ENCODE results near the gene FZD10. TPM values are rescaled to one million over a fixed set of nuclear protein-coding genes. Genes with fewer than 3 reads are reported as not detected.

The FZD10 gene
- total RNA-seq = not detected in 2 replicates

- TF ChIP-seq CTCF (IDR thresholded peaks at IDR 0.05) = no peak
- no peaks in the 10 kb centered on the region for H3K36me3 Mint-ChIP-seq (ENCODE audit: low read depth)
- ChIA-PET CTCF (no interaction called here), POLR2A (no interaction called here)
- no peak within 1 kb of the TSS for H3K4me3 Mint-ChIP-seq
- DNase-seq (no peak), ATAC-seq (ENCODE audit: low read depth) (no peak)
- H3K27me3 Mint-ChIP-seq = peaks cover 28% of the 10 kb centered on the region
- no peaks in the 10 kb centered on the region for H3K9me3 Mint-ChIP-seq
- intact Hi-C loops (cut with micrococcal nuclease) = no loop called here
- H3K4me1 Mint-ChIP-seq = peaks cover 2% of the 10 kb centered on the region
- H3K27ac Mint-ChIP-seq = no peak within 1 kb of the TSS
These were observed at the start of gene FZD10 for GRCh38 chr12:130162267-130162666. FZD10 (plus strand) TSS chr12:130162464; CDS start chr12:130162943, 479 bp downstream.

GRCh38 chr12:130114952-130115351 lies 47.3 kb upstream of the FZD10 start:
- Mint-ChIP-seq H3K36me3 (ENCODE audit: low read depth) (no peaks in the 10 kb centered on the region), H3K27me3 (no peaks in the 10 kb centered on the region), H3K27ac (no peak overlapping the region), H3K4me3 (no peak overlapping the region), H3K9me3 (no peaks in the 10 kb centered on the region), H3K4me1 (no peaks in the 10 kb centered on the region)
- no peak for DNase-seq
- CTCF ChIA-PET = no interaction called here
- POLR2A ChIA-PET = no interaction called here
- TF ChIP-seq CTCF (IDR thresholded peaks at IDR 0.05) = no peak
- no peak for ATAC-seq (ENCODE audit: low read depth)
- intact Hi-C loops (cut with micrococcal nuclease) = no loop called here

GRCh38 chr12:130115646-130116045 lies 46.6 kb upstream of the FZD10 start:
- no peak overlapping the region for H3K4me3 Mint-ChIP-seq
- no peaks in the 10 kb centered on the region for H3K9me3 Mint-ChIP-seq
- DNase-seq (no peak), ATAC-seq (ENCODE audit: low read depth) (no peak)
- ChIA-PET CTCF (no interaction called here), POLR2A (no interaction called here)
- no peaks in the 10 kb centered on the region for H3K4me1 Mint-ChIP-seq
- no peak overlapping the region for H3K27ac Mint-ChIP-seq
- no peaks in the 10 kb centered on the region for H3K36me3 Mint-ChIP-seq (ENCODE audit: low read depth)
- intact Hi-C loops (cut with micrococcal nuclease) = no loop called here
- TF ChIP-seq CTCF (IDR thresholded peaks at IDR 0.05) = no peak
- H3K27me3 Mint-ChIP-seq = no peaks in the 10 kb centered on the region

GRCh38 chr12:130116791-130117190 lies 45.5 kb upstream of the FZD10 start:
- Mint-ChIP-seq H3K27me3 (no peaks in the 10 kb centered on the region), H3K4me3 (no peak overlapping the region), H3K27ac (no peak overlapping the region), H3K9me3 (no peaks in the 10 kb centered on the region), H3K36me3 (ENCODE audit: low read depth) (no peaks in the 10 kb centered on the region), H3K4me1 (no peaks in the 10 kb centered on the region)
- DNase-seq = no peak
- no peak for TF ChIP-seq CTCF (IDR thresholded peaks at IDR 0.05)
- intact Hi-C loops (cut with micrococcal nuclease) = no loop called here
- ChIA-PET CTCF (no interaction called here), POLR2A (no interaction called here)
- ATAC-seq (ENCODE audit: low read depth) = no peak

- H3K36me3 Mint-ChIP-seq (ENCODE audit: low read depth) = no peaks in the 10 kb centered on the region
- ATAC-seq (ENCODE audit: low read depth) (no peak), DNase-seq (no peak)
- intact Hi-C loops (cut with micrococcal nuclease) = no loop called here
- H3K27me3 Mint-ChIP-seq = no peaks in the 10 kb centered on the region
- POLR2A ChIA-PET = no interaction called here
- TF ChIP-seq CTCF (IDR thresholded peaks at IDR 0.05) = no peak
- H3K27ac Mint-ChIP-seq = no peak overlapping the region
- CTCF ChIA-PET = no interaction called here
- no peaks in the 10 kb centered on the region for H3K9me3 Mint-ChIP-seq
- no peaks in the 10 kb centered on the region for H3K4me1 Mint-ChIP-seq
- H3K4me3 Mint-ChIP-seq = no peak overlapping the region
These were observed 45.0 kb upstream of the FZD10 start for GRCh38 chr12:130117233-130117632.

Data from activated B cell treated with CpG ODN at 0.5 μM for 24 hours (primary cell).